Esophagus squamous epithelium (tissue), 4 donors: ENCODE results near the gene SRGAP2C.
"Not testable (repeated sequence)": the region's sequence is repeated elsewhere in the genome, so short reads cannot be mapped to it uniquely, and the experiment has no call there.

Source experiments
- POLR2A ChIP-seq, 4 donors: fragments of 450-650 bp; IDR thresholded peaks; one replicate each; pipeline ENCODE4 v1.6.1; 2017; ENCODE audit warnings: antibody characterized with exemption in 4 of 4, mild to moderate bottlenecking in 4 of 4, moderate library complexity in 3 of 4
- TF ChIP-seq, protein P1 (sequence below), 6 experiments: fragments of 450-650 bp in 4 of 6; fragments of 200-600 bp in 2 of 6; sonication (generic) in 2 of 6; IDR thresholded peaks; one replicate each; pipeline ENCODE4 v1.5.1; 2016 to 2019; ENCODE audit warnings: antibody characterized with exemption in 6 of 6, mild to moderate bottlenecking in 4 of 6, moderate library complexity in 4 of 6

- TF ChIP-seq, protein P1, sequence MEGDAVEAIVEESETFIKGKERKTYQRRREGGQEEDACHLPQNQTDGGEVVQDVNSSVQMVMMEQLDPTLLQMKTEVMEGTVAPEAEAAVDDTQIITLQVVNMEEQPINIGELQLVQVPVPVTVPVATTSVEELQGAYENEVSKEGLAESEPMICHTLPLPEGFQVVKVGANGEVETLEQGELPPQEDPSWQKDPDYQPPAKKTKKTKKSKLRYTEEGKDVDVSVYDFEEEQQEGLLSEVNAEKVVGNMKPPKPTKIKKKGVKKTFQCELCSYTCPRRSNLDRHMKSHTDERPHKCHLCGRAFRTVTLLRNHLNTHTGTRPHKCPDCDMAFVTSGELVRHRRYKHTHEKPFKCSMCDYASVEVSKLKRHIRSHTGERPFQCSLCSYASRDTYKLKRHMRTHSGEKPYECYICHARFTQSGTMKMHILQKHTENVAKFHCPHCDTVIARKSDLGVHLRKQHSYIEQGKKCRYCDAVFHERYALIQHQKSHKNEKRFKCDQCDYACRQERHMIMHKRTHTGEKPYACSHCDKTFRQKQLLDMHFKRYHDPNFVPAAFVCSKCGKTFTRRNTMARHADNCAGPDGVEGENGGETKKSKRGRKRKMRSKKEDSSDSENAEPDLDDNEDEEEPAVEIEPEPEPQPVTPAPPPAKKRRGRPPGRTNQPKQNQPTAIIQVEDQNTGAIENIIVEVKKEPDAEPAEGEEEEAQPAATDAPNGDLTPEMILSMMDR (IDR thresholded peaks at IDR 0.05), result not testable (repeated sequence)
- not testable (repeated sequence) for TF ChIP-seq POLR2A (IDR thresholded peaks at IDR 0.05)
Observed at GRCh38 chr1:121360531-121360930, 175.8 kb downstream of the SRGAP2C start.
